Fibroblast of mammary gland (primary cell): Measurements from ENCODE around the gene U2AF2.

Experiments
- DNase-seq: peaks from one replicate; pipeline ENCODE4 v3.0.0-alpha.2; 2010; ENCODE audit warnings: low read depth
- H3K4me3 ChIP-seq: 2 replicates; pipeline ENCODE4 v1.5.1; 2011; ENCODE audit warnings: low read depth, mild to moderate bottlenecking, low read length, moderate library complexity; ENCODE audit not compliant: control insufficient read depth
- CTCF ChIP-seq: conservative IDR thresholded peaks from 2 replicates; pipeline ENCODE4 v1.5.1; 2011; ENCODE audit warnings: low read depth, low read length, inconsistent platforms; ENCODE audit not compliant: control insufficient read depth, insufficient read depth

U2AF2 gene

DNA sequence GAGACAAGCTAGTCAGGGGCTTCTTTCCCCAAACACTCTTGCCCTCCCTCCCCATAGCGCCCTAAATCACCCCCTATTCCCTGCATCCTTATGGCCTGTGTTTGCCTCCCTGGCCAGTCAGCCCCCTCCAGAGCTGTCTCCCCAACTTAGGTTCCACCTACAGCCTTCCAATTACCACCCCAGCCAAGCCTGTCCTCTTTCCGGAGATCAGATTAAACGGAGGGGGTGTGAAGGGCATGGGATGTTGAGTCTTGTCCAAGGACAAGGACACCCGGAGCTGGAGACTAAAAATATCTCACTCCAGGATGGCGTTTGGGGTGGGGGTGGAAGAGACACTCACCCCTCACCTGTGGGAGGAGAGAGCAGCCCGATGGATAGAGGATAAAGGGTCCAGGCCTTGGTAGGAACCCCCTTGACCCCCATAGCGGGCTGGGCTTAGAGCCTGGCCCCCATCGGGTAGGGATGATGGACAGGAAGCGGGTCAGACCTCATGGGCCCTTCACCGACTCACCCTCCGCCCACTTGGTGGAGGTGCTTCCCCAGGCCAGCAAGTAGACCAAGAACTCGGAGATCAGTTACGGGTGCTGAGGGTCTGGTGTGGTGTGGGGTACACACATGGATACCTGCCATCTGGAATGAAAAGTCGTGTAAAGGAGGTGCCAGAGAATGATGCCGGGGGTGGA is 43.4 kb upstream of the U2AF2 start:
- DNase-seq, result no peak
- no peak overlapping the region for H3K4me3 ChIP-seq
- no peak for TF ChIP-seq CTCF

DNA sequence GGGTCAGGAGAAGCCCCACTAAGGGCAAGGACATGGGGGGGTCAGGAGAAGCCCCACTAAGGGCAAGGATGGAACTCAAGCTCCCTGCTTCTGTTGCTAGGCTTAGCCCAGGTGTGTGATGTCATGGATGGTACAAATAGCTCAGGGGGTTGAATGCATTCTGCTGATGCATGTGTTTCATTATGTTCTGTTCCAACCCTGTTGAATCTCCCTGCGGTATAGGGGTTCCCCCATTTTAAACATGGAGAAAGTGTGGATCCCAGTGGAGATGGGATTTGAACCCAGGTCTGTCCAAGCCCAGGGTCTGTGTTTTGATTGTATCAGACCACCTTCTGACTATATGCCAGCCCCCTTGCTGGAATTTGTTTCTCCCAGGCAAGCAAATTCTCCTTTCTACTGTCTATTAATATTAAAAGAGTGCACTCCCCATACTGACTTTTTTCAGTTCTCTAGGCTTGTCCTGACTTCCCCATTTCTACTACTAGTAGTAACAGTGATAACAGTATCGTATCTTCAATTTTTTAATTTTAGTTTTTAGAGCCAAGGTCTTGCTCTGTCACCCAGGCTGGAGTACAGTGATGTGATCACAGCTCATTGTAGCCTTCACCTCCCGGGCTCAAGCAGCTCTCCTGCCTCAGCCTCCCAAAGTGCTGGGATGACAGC is 42.7 kb upstream of the U2AF2 start:
- H3K4me3 ChIP-seq, result no peak overlapping the region
- no peak for TF ChIP-seq CTCF
- DNase-seq, result no peak

DNA sequence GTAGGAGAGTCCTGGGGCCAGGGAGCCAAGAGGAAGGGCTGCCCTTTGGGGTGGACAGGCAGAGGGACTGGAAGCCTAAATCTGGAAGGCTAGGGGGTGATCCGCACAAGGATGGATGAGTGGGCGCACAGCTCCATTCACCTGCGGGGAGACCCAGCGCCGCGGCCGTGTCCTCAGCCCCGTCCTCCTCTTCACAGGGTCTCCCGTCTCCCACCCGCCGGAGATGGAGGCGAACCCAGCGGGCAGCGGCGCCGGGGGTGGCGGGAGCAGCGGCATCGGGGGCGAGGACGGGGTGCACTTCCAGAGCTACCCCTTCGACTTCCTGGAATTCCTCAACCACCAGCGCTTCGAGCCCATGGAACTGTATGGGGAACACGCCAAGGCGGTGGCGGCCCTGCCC is 41.4 kb upstream of the U2AF2 start:
- TF ChIP-seq CTCF, result no peak
- DNase-seq, result no peak
- H3K4me3 ChIP-seq, result no peak overlapping the region

DNA sequence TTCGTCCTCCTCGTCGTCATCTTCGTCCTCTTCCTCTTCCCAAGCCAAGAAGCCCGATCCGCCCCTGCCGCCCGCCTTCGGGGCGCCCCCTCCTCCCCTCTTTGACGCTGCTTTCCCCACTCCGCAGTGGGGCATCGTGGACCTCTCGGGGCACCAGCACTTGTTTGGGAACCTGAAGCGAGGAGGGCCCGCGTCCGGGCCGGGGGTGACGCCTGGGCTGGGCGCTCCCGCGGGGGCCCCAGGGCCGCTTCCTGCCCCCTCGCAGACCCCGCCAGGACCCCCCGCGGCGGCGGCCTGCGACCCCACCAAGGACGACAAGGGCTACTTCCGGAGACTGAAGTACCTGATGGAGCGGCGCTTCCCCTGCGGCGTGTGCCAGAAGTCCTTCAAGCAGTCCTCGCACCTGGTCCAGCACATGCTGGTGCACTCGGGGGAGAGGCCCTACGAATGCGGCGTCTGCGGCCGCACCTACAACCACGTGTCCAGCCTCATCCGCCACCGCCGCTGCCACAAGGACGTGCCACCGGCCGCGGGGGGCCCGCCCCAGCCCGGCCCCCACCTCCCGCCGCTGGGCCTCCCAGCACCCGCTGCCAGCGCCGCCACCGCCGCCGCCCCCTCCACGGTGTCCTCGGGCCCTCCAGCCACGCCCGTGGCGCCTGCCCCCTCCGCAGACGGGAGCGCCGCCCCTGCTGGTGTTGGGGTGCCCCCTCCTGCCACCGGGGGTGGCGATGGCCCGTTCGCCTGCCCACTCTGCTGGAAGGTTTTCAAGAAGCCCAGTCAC is 40.7 kb upstream of the U2AF2 start:
- no peak for TF ChIP-seq CTCF
- no peak overlapping the region for H3K4me3 ChIP-seq
- no peak for DNase-seq

GRCh38 chr19:55614711-55615542 is 39.9 kb upstream of the U2AF2 start:
- TF ChIP-seq CTCF, result no peak
- DNase-seq, result no peak
- no peak overlapping the region for H3K4me3 ChIP-seq
